ENCODE results near the gene CANT1. TPM values are rescaled to one million over a fixed set of nuclear protein-coding genes. Genes with fewer than 3 reads are reported as not detected.

Gene CANT1
- total and polyA plus RNA-seq, 2 of the 13 experiments (the other 11 are each of a cell fraction or from before 2014, with no cell fraction given), result 34.1 to 42.1 TPM

GRCh38 chr17:78962345-78962983, 47.1 kb downstream of the CANT1 start (continued):
- no peak for TF ChIP-seq DMTF1 (CRISPR knock-in tag; IDR thresholded peaks at IDR 0.05)
- TF ChIP-seq HNRNPL (IDR thresholded peaks at IDR 0.05; ENCODE audit: low read depth, low read length), result 0 out of 2 replicates have a peak, but pooled peaks have one; percentile 23
- TF ChIP-seq ZKSCAN8 (CRISPR knock-in tag; IDR thresholded peaks at IDR 0.05; ENCODE audit: borderline replicate concordance), result no peak; the same call in 1 of the 2 replicates
- 0 out of 2 replicates have a peak, but pooled peaks have one; percentile 23 for TF ChIP-seq UBTF (CRISPR knock-in tag; IDR thresholded peaks at IDR 0.05)
- peak; percentile 55; the same call in 1 of the 2 replicates for TF ChIP-seq AHR (CRISPR knock-in tag; IDR thresholded peaks at IDR 0.05)
- no peak for TF ChIP-seq NFE2 (CRISPR knock-in tag; IDR thresholded peaks at IDR 0.05)
- TF ChIP-seq SRF (IDR thresholded peaks at IDR 0.05; ENCODE audit: low read depth, low read length), result 0 out of 2 replicates have a peak, but pooled peaks have one; percentile 40
- peak; percentile 50; the same call in 1 of the 2 replicates for TF ChIP-seq KDM5B (CRISPR knock-in tag; IDR thresholded peaks at IDR 0.05; ENCODE audit: borderline replicate concordance)
- TF ChIP-seq FOSL2 (CRISPR knock-in tag; IDR thresholded peaks at IDR 0.05), result peak; percentile 89
- TF ChIP-seq JUN (CRISPR knock-in tag; IDR thresholded peaks at IDR 0.05), result peak; percentile 95
- TF ChIP-seq ZFX (CRISPR knock-in tag; IDR thresholded peaks at IDR 0.05; ENCODE audit: low read depth), result peak; percentile 65
- peak; percentile 70 for TF ChIP-seq ATF7 (IDR thresholded peaks at IDR 0.05)
- TF ChIP-seq ATF7 (CRISPR knock-in tag; IDR thresholded peaks at IDR 0.05), result peak; percentile 92
- TF ChIP-seq ERF (CRISPR knock-in tag; IDR thresholded peaks at IDR 0.05), result peak; percentile 67; the same call in 1 of the 2 replicates
- peak; percentile 88 for TF ChIP-seq TCF7 (IDR thresholded peaks at IDR 0.05; ENCODE audit: low read depth)
- peak; percentile 77; the same call in 1 of the 2 replicates for TF ChIP-seq CEBPB (IDR thresholded peaks at IDR 0.05; ENCODE audit: borderline replicate concordance, low read depth, low read length)
- 0 out of 2 replicates have a peak, but pooled peaks have one; percentile 86 for TF ChIP-seq ZNF724P (CRISPR knock-in tag; IDR thresholded peaks at IDR 0.05; ENCODE audit: borderline replicate concordance)
- no peak for TF ChIP-seq ZNF354B (CRISPR knock-in tag; IDR thresholded peaks at IDR 0.05)
- TF ChIP-seq ZNF589 (CRISPR knock-in tag; conservative IDR thresholded peaks at IDR 0.05), result 0 out of 2 replicates have a peak, but pooled peaks have one; percentile 45
- no peak for TF ChIP-seq GTF3A (CRISPR knock-in tag; conservative IDR thresholded peaks at IDR 0.05)
- 0 out of 2 replicates have a peak, but pooled peaks have one; percentile 45 for TF ChIP-seq KLF6 (CRISPR knock-in tag; IDR thresholded peaks at IDR 0.05)
- no peak for TF ChIP-seq ZNF34 (CRISPR knock-in tag; IDR thresholded peaks at IDR 0.05; ENCODE audit: borderline replicate concordance)
- TF ChIP-seq POLR2A (IDR thresholded peaks at IDR 0.05; ENCODE audit: insufficient read depth in 1 of 2, low read depth in 2 of 2, low read length in 2 of 2), result peak; percentile 46 to 60; a peak in 3 of 4 replicates
- peak; percentile 66; the same call in 1 of the 2 replicates for TF ChIP-seq MLX (CRISPR knock-in tag; IDR thresholded peaks at IDR 0.05)
- peak; percentile 93 for TF ChIP-seq ZBTB7B (CRISPR knock-in tag; IDR thresholded peaks at IDR 0.05)
